Left ventricle myocardium inferior (tissue), 1 donor: ENCODE results near the gene SIN3A. TPM values are rescaled to one million over a fixed set of nuclear protein-coding genes. Genes with fewer than 3 reads are reported as not detected.
"Not testable (repeated sequence)": the region's sequence is repeated elsewhere in the genome, so short reads cannot be mapped to it uniquely, and the experiment has no call there.

Experiments used
- DNase-seq: peaks from one replicate; pipeline ENCODE4 v3.0.0-alpha.2; 2020
- H3K27ac ChIP-seq: fragments of 200-600 bp; replicated peaks from 2 replicates; pipeline ENCODE4 v1.8.0; 2021
- H3K27me3 ChIP-seq: fragments of 200-600 bp; 2 replicates; pipeline ENCODE4 v1.8.0; 2021; ENCODE audit warnings: low read depth
- H3K36me3 ChIP-seq: fragments of 200-600 bp; 2 replicates; pipeline ENCODE4 v1.8.0; 2021
- H3K4me1 ChIP-seq: fragments of 200-600 bp; 2 replicates; pipeline ENCODE4 v1.8.0; 2021
- H3K4me3 ChIP-seq: fragments of 200-600 bp; 2 replicates; pipeline ENCODE4 v1.8.0; 2021; ENCODE audit warnings: mild to moderate bottlenecking, moderate library complexity
- H3K9me3 ChIP-seq: fragments of 200-600 bp; replicated peaks from 2 replicates; pipeline ENCODE4 v1.8.0; 2021
- intact Hi-C: fragments of 100-400 bp; cut with micrococcal nuclease; formaldehyde crosslinking; loops from one replicate; pipeline ENCODE4 v1.11.0; 2022
- total RNA-seq: library from RNA; stranded (reverse); fragmentation: NEBNext Ultra II Directional; extraction: Animal tissue kit (Norgen Biotek cat#: 25700); gene quantifications from one replicate; pipeline ENCODE4 v1.2.1, GENCODE V29; 2021
- TF ChIP-seq, protein P1 (sequence below): fragments of 200-600 bp; IDR thresholded peaks from 2 replicates; pipeline ENCODE4 v1.8.0; 2021; ENCODE audit warnings: antibody characterized with exemption, mild to moderate bottlenecking, borderline replicate concordance
- donor health status: DM: no; HTN: yes; CAD: no; lungs with severe emphysema.

The SIN3A gene
- total RNA-seq, 1 donor from 2014 or later = 28.0 TPM

DNA sequence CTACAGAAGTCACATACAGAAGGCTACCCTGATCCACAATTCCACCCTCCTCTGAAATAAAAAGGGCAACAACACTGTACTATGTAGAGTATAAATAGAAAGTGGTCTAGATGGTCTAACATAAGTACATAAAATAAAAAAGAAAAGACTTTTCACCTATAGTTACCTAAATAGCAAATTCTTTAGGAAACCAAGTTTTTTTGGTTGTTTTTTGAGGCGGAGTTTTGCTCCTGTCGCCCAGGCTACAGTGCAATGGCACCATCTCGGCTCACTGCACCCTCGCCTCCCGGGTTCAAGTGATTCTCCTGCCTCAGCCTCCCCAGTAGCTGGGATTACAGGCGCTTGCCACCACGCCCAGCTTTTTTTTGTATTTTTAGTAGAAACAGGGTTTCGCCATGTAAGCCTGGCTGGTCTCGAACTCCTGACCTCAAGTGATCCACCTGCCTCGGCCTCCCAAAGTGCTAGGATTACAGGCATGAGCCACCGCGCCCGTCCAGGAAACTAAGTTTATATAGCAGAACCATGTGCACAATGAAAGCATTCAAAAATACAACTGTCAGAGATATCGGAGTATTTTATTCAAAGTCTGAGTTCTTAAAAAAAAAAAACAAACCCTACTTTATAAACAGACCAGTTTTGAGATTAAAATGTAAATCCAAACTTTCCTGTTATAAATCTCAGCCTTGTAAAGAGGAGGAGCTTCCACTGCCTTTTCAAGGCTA is 1.7 kb downstream of the SIN3A start:
- TF ChIP-seq, protein P1, sequence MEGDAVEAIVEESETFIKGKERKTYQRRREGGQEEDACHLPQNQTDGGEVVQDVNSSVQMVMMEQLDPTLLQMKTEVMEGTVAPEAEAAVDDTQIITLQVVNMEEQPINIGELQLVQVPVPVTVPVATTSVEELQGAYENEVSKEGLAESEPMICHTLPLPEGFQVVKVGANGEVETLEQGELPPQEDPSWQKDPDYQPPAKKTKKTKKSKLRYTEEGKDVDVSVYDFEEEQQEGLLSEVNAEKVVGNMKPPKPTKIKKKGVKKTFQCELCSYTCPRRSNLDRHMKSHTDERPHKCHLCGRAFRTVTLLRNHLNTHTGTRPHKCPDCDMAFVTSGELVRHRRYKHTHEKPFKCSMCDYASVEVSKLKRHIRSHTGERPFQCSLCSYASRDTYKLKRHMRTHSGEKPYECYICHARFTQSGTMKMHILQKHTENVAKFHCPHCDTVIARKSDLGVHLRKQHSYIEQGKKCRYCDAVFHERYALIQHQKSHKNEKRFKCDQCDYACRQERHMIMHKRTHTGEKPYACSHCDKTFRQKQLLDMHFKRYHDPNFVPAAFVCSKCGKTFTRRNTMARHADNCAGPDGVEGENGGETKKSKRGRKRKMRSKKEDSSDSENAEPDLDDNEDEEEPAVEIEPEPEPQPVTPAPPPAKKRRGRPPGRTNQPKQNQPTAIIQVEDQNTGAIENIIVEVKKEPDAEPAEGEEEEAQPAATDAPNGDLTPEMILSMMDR = no peak
- intact Hi-C loops = loop anchor here (5.0 kb wide), 1 partner anchor 82 kb away; the partner anchor contains the start of gene MAN2C1
- H3K27me3 ChIP-seq = no peaks in the 10 kb centered on the region
- peaks cover 56% of the 10 kb centered on the region for H3K4me1 ChIP-seq
- peak overlapping the region; percentile 97 for H3K27ac ChIP-seq
- no peaks in the 10 kb centered on the region for H3K36me3 ChIP-seq
- no peak for DNase-seq
- no peaks in the 10 kb centered on the region for H3K9me3 ChIP-seq
- peak overlapping the region; percentile 93 for H3K4me3 ChIP-seq

DNA sequence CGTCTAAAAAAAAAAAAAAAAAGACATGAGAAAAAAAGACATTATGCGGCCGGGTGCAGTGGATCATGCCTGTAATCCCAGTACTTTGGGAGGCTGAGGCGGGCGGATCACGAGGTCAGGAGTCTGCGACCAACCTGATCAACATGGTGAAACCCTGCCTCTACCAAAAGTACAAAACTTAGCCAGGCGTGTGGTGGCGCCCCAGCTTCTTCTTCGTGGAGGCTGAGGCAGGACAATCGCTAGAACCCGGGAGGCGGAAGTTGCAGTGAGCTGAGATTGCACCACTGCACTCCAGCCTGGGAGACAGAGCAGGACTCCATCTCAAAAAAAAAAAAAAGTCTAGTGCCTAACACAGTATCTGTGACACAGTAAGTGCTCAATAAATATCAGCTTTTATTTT is 3.3 kb downstream of the SIN3A start:
- peaks cover 61% of the 10 kb centered on the region for H3K4me1 ChIP-seq
- intact Hi-C loops, H3K36me3 ChIP-seq, H3K9me3 ChIP-seq, DNase-seq, H3K27me3 ChIP-seq, H3K4me3 ChIP-seq, H3K27ac ChIP-seq: not testable (repeated sequence)

DNA sequence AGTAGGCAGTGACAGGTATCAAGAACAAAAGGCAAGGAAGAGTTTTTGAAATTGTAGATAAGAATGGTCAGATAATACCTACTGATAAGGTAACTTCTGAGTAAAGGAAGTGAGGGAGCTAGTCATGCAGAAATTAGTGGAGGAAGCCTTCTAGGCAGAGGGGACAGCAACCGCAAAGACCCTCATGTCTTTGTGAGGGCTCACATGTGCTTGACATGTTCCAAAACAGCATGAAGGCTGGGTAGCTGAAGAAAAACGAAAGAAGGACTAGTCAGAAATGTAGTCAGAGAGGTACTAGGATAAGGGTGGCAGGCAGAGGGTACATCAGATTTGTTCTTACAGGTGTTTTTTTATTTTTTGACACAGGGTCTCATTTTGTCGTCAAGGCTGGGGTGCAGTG is 5.3 kb downstream of the SIN3A start:
- intact Hi-C loops = no loop called here
- DNase-seq = no peak
- Histone ChIP-seq H3K27ac (no peak overlapping the region), H3K27me3 (no peaks in the 10 kb centered on the region), H3K36me3 (no peaks in the 10 kb centered on the region), H3K4me1 (peaks cover 50% of the 10 kb centered on the region), H3K9me3 (no peaks in the 10 kb centered on the region), H3K4me3 (no peak overlapping the region)
- TF ChIP-seq, protein P1 = no peak

DNA sequence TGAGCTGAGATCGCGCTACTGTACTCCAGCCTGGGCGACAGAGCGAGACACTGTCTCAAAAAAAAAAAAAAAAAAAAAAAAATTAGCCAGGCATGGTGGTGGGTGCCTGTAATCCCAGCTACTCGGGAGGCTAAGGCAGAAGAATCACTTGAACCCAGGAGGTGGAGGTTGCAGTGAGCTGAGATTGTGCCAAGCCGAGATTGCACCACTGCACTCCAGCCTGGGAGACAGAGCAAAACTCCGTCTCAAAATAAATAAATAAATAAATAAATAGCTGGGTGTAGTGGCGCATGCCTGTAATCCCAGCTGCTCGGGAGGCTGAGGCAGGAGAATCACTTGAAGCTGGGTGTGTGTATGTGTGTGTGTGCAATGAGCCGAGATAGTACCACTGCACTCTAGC is 6.2 kb downstream of the SIN3A start:
- H3K9me3 ChIP-seq, DNase-seq, H3K4me3 ChIP-seq, H3K27me3 ChIP-seq, H3K27ac ChIP-seq, intact Hi-C loops, H3K36me3 ChIP-seq: not testable (repeated sequence)
- peaks cover 47% of the 10 kb centered on the region for H3K4me1 ChIP-seq

DNA sequence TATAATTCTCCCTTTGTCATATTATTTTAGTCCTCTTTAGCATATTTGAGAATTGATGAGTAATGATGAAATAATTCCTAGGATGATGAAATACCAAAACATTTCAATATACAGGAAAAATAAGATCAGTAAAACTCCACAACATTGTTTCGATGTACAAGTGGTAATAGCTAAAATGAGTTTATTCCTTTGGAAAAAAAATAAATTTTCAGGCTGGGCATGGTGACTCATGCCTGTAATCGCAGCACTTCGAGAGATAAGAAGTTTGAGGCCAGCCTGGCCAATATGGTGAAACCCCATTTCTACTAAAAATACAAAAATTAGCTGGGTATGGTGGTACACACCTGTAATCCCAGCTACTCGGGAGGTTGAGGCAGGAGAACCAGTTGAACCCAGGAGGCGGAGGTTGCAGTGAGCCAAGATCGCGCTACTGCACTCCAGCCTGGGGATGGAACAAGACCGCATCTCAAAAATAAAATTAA is 7.5 kb downstream of the SIN3A start:
- H3K36me3 ChIP-seq, intact Hi-C loops, H3K9me3 ChIP-seq, DNase-seq, H3K4me3 ChIP-seq, H3K27me3 ChIP-seq, H3K27ac ChIP-seq: not testable (repeated sequence)
- peaks cover 34% of the 10 kb centered on the region for H3K4me1 ChIP-seq

DNA sequence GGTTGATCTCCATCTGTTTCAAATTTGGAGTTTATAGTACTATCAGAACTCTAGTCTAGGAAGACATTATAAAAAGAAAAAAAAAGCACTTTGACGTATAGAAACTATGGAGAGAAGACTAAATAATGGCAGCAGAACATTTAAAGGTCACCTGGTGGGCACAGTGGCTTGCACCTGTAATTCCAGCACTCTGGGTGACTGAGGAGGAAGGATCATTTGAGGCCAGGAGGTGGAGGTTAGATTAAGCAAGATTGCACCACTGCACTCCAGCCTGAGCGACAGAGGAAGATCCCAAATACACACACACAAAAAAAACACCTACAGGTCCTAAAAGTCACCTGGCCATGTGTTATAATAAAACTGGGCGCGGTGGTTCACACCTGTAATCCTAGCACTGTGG is 13.8 kb downstream of the SIN3A start:
- peaks cover 10% of the 10 kb centered on the region for H3K4me1 ChIP-seq
- intact Hi-C loops = no loop called here
- DNase-seq = no peak
- no peaks in the 10 kb centered on the region for H3K27me3 ChIP-seq
- H3K36me3 ChIP-seq = peaks cover 6% of the 10 kb centered on the region
- no peak overlapping the region for H3K27ac ChIP-seq
- H3K4me3 ChIP-seq = no peak overlapping the region
- TF ChIP-seq, protein P1 = no peak
- no peaks in the 10 kb centered on the region for H3K9me3 ChIP-seq

DNA sequence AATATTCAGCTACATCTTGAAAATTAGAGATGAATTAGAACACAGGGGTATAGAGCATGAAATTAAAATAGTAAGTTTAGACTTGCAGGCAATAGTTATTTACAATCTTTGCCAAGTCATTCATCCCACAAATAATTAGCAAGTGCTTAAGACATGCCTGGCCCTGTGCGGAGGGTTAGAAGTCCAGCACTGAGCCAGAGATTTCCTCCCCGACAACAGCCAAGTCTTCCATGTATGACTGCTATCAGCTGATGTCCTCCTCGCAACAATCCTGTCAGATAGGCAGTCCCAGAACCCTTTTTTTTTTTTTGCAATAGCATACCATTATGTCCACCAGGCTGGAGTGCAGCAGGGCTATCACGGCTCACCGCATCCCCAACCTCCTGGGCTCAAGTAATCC is 14.6 kb downstream of the SIN3A start:
- TF ChIP-seq, protein P1 = no peak
- intact Hi-C loops = no loop called here
- Histone ChIP-seq H3K27me3 (no peaks in the 10 kb centered on the region), H3K9me3 (no peaks in the 10 kb centered on the region), H3K27ac (no peak overlapping the region), H3K4me3 (no peak overlapping the region), H3K36me3 (peaks cover 6% of the 10 kb centered on the region), H3K4me1 (peaks cover 10% of the 10 kb centered on the region)
- DNase-seq = no peak
